ENCODE measurements around the gene CHD2.
A peak's percentile ranks its signal among the peaks of the same experiment; 100 is the strongest.
"Not testable (repeated sequence)": the region's sequence is repeated elsewhere in the genome, so short reads cannot be mapped to it uniquely, and the experiment has no call there.

Gene CHD2

GRCh38 chr15:92906563-92907081 is 6.5 kb downstream of the CHD2 start:
- DNase-seq (ENCODE audit: low read depth) = no peak

DNA sequence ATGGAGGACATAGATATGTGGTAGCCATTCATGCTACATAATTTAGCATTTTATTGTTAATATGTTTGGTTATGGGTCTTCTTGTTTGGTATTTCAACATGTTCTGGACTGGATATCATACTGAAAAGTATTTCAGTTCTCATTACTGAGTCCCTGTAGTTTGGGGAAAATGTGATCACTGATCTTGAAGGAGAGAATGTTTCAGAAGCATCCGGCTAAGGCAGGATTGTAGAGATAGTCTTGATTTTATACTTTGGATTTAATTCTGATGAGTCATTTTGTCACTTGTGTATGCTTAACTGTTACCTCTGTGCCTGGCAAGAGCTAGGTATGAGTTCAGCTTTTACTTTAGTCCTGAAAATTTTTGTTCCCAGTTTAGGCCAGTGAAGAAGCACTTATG is 7.1 kb downstream of the CHD2 start:
- no peak for DNase-seq (ENCODE audit: low read depth)

GRCh38 chr15:92907896-92908712 is 8.0 kb downstream of the CHD2 start:
- DNase-seq (ENCODE audit: low read depth) = no peak

GRCh38 chr15:92908713-92909057 is 8.6 kb downstream of the CHD2 start:
- no peak for DNase-seq (ENCODE audit: low read depth)

DNA sequence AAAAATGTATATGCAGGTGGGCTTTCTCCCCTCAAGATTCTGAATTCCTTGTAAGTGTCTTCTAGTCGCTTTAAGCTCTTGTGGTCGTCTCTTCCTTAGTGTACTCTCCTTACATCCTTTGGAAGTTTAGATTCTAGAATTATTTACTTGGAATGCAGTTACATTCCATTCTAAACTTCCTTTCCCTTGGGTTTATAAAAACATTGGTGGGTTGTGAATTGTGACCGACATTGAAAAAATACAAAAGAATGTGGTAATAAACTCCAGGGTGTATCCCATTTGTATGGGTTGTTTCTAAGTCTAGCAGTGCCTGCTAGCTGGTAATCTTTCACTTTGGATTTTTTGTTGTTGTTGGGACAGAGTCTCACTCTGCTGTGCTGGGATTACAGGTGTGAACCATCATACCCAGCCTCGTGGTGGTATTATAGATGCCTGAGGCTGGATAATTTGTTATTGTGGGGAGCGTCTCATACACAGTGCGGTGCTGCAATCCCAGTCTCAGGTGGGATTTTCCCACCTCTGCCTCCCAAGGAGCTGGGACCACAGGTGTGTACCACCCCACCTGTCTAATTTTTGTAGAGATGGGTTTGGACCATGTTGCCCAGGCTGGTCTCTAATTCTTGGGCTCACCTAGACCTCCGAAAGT is 9.1 kb downstream of the CHD2 start:
- DNase-seq (ENCODE audit: low read depth) = no peak

- no peak for DNase-seq (ENCODE audit: low read depth)
Measured at GRCh38 chr15:92910451-92910850, 10.3 kb downstream of the CHD2 start.

GRCh38 chr15:92914103-92914499 is 14.0 kb downstream of the CHD2 start:
- no peak for DNase-seq (ENCODE audit: low read depth)

DNA sequence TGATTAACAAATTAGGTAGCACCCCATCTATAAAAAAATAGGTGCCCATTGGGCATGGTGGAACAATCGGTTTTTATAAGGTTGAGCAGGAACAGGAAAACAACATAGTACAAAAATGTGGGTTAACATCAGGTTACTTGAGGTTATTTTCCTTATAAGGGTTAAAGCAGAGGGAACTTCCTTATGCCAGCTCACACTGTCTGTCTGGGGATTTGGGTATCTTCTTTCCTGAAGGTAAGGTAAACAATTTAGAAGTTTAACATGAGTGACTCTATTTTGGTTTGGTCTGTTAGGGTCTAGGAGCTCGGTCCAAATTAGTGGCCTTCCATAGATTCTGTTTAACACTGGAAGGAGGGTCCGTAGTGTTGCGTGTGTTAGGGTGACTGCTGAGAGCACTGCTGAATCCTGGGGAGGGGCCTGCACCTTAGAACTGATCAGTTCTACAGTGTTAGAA is 14.7 kb downstream of the CHD2 start:
- no peak for DNase-seq (ENCODE audit: low read depth)

- DNase-seq (ENCODE audit: low read depth) = no peak
Measured at GRCh38 chr15:92915766-92916435, 15.8 kb downstream of the CHD2 start.

DNA sequence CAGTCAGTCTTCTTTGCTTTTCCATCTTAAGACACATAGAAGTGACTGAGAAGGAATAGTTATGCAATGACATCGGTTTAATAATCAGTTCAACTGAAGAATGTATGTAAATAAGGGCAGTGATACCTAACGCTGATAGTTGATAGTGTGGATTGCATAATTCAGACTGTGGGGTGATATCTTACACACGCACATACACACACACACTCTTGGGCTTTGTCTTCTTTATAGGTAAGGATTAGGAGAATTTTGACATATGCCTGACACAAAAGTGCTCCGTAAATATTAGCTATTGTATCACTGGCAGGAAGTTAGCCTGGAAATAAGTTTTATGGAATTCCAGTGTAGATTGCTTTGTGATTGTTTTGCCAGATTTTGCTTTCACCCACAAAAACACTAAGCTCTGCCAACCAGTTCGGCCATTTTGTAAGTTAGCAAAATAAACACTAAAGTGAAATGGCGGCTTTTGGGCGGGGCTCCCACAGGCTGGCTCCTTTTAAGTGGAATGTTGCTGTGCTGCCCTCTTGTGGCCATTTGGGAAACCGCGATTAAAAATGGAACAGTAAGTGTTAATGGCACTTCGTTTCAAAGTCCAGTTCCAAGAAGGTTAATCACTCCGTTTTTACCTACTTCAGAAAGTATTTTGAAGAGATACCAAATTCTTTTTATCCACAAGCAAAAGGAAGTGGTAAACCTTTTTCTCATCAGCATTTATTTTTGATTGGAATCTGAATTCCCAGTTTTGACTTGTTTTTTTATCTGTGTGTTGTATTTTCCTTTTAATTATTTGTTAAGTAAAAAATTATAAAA is 17.7 kb downstream of the CHD2 start:
- DNase-seq (ENCODE audit: low read depth) = peak; percentile 93

DNA sequence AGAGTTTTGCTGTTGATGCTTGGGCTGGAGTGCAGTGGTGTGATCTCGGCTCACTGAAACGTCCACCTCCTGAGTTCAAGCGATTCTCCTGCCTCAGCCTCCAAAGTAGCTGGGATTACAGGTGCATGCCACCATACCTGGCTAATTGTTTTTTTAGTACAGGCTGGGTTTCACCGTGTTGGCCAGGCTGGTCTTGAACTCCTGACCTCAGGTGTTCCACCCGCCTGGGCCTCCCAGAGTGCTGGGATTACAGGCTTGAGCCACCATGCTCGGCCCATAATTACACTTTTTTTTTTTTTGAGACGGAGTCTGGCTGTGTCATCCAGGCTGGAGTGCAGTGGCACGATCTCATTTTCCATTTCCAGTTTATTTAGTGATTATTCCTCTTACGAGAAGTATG is 18.8 kb downstream of the CHD2 start:
- not testable (repeated sequence) for DNase-seq (ENCODE audit: low read depth)

DNA sequence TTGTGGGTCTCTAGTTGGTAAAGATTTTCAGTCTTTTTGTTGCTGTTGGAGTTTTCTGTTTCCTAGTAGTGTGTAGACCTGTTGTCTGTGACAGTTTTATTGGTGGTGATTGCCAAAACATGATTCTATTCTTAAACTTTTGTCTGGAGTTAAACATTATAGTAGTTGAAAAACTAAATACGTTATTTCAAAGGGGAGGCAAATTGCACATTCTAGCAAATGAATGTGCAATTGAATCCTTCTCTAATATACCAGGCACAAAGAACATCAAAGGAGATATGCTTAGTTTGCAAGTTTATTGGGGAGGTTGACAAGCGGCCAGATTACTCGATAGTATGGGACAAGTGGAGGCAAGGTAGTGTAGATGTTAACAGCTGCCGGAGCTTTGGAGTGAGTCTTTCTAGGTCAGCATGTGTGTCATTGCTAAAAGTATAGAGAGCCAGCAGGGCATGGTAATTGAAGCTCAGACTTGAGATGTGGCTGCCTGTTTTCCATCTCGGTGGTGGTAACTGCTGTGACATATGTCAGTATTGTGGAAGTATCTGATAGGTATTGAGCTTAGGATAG is 20.6 kb downstream of the CHD2 start:
- DNase-seq (ENCODE audit: low read depth) = no peak

DNA sequence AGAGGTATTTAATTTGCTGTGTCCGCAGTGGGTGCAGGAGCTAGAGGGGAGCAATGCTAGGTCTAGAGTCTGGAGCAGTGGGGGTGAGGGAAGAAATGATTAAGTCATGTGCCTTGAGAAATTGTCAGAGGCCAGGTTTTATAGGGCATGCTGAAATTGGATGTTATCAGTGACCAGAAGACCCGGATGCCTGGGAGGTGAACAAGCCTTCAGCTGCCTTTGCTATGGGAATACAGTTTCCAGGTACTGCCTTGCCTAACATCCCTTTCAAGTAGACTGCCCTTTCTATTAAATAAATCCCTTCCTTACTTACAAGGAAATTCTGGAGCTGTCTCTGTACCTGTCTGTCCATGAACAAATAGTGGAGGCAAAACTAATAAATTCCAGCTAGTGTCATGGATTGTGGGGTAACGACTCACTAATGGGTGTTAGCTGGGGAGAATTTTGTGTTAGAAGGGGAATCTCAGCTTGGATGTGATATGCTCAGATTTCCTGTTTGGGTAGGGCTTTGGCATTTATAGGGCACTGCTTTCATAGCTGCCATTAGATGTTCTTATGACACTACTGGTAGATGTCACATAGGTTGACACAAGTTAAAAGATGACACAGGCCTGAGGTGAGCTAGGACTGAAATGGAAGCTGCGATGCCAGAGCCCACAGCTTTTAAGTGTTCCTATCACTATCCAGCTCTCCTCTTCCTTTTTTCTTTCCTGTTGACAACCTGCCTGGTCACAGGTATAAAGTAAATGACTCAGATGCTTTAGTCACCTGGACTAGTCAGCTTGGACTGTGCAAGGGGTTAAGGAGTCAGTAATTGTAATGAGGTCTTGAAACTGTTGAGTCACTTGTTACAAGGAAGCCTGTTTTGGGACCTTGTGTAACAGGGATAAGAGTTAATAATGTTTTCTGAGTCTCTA is 21.3 kb downstream of the CHD2 start:
- DNase-seq (ENCODE audit: low read depth) = no peak

- DNase-seq (ENCODE audit: low read depth) = no peak
Measured at GRCh38 chr15:92922418-92923002, 22.4 kb downstream of the CHD2 start.

DNA sequence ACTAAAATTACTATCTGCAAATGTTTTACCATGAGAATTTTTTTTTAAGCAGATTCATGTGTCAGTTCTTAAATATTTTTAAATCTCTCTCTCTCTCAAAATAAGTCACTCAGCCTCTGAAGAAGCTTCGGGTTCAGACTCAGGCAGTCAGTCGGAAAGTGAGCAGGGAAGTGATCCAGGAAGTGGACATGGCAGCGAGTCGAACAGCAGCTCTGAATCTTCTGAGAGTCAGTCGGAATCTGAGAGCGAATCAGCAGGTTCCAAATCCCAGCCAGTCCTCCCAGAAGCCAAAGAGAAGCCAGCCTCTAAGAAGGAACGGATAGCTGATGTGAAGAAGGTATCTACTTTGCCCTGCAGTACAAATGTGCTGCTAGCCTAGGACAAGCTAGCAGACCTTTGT is 24.1 kb downstream of the CHD2 start:
- no peak for DNase-seq (ENCODE audit: low read depth)

- DNase-seq (ENCODE audit: low read depth) = no peak
Measured at GRCh38 chr15:92925454-92925853, 25.3 kb downstream of the CHD2 start.

- DNase-seq (ENCODE audit: low read depth) = no peak
Measured at GRCh38 chr15:92928225-92928750, 28.2 kb downstream of the CHD2 start.

DNA sequence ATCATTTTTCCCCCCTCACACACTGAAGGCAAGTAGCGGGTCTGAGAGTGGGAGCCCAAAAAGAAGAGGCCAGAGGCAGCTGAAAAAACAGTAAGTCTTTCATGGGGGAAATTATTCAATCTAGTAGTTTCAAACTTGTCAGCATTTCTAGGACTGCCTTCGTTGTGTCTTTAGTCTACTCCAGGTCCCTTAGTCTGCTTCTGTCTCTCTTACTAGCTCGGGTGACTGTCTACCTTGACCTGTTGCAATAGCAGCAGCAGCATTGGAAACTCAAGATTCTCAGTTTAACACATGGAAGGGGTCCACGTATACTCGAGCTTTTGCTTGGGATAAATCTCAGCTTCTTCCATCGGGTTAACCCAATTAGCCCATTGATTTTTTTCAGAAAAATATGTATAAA is 28.9 kb downstream of the CHD2 start:
- DNase-seq (ENCODE audit: low read depth) = no peak

- DNase-seq (ENCODE audit: low read depth) = no peak
Measured at GRCh38 chr15:92930054-92930621, 30.0 kb downstream of the CHD2 start.

GRCh38 chr15:92930776-92931175 is 30.7 kb downstream of the CHD2 start:
- DNase-seq (ENCODE audit: low read depth) = no peak
